Activated CD8-positive, alpha-beta memory T cell treated with anti-CD3 and anti-CD28 coated beads, Interleukin-2, amount 50 U/mL, for 24 hours (primary cell): ENCODE results near the gene MYBL2.
A peak's percentile ranks its signal among the peaks of the same experiment; 100 is the strongest.
"Not testable (repeated sequence)": the region's sequence is repeated elsewhere in the genome, so short reads cannot be mapped to it uniquely, and the experiment has no call there.

Experiments
- DNase-seq: peaks from one replicate; pipeline ENCODE4 v3.0.0-alpha.2; 2020; ENCODE audit errors: extremely low read depth

The MYBL2 gene

GRCh38 chr20:43666376-43667328 lies at the start of gene MYBL2:
Gene MYBL2, plus strand, starts transcription at chr20:43667114. Its CDS starts 170 bp downstream, at chr20:43667284.
- DNase-seq = peak; percentile 15

- no peak for DNase-seq
Observed at GRCh38 chr20:43631598-43631997, 35.3 kb upstream of the MYBL2 start.

GRCh38 chr20:43636429-43636828 lies 30.5 kb upstream of the MYBL2 start:
- DNase-seq = no peak

- no peak for DNase-seq
Observed at GRCh38 chr20:43642548-43642947, 24.4 kb upstream of the MYBL2 start.

GRCh38 chr20:43650997-43651525 lies 15.9 kb upstream of the MYBL2 start:
- no peak for DNase-seq

GRCh38 chr20:43651650-43652184 lies 15.2 kb upstream of the MYBL2 start:
- DNase-seq = not testable (repeated sequence)

- no peak for DNase-seq
Observed at GRCh38 chr20:43653966-43654365, 12.9 kb upstream of the MYBL2 start.

GRCh38 chr20:43655176-43655575 lies 11.7 kb upstream of the MYBL2 start:
- DNase-seq = not testable (repeated sequence)

- DNase-seq = no peak
Observed at GRCh38 chr20:43655937-43656336, 11.0 kb upstream of the MYBL2 start.

GRCh38 chr20:43658069-43658722 lies 8.7 kb upstream of the MYBL2 start:
- peak; percentile 10 for DNase-seq

- DNase-seq = no peak
Observed at GRCh38 chr20:43658723-43659419, 8.0 kb upstream of the MYBL2 start.

- no peak for DNase-seq
Observed at GRCh38 chr20:43662943-43663655, 3.8 kb upstream of the MYBL2 start.

- no peak for DNase-seq
Observed at GRCh38 chr20:43665466-43666176, 1.3 kb upstream of the MYBL2 start.

- no peak for DNase-seq
Observed at GRCh38 chr20:43667341-43668132, 623 bp downstream of the MYBL2 start.

- no peak for DNase-seq
Observed at GRCh38 chr20:43669332-43669731, 2.4 kb downstream of the MYBL2 start.

- no peak for DNase-seq
Observed at GRCh38 chr20:43670423-43670822, 3.5 kb downstream of the MYBL2 start.

GRCh38 chr20:43676368-43676767 lies 9.5 kb downstream of the MYBL2 start:
- DNase-seq = no peak

- no peak for DNase-seq
Observed at GRCh38 chr20:43680981-43681380, 14.1 kb downstream of the MYBL2 start.

- no peak for DNase-seq
Observed at GRCh38 chr20:43681468-43681942, 14.6 kb downstream of the MYBL2 start.
